ENCODE results near the gene PYCARD.
"Not testable (repeated sequence)": the region's sequence is repeated elsewhere in the genome, so short reads cannot be mapped to it uniquely, and the experiment has no call there.

Gene PYCARD

GRCh38 chr16:31213877-31214707 lies 11.5 kb upstream of the PYCARD start, which contains the start of gene TRIM72:
Gene TRIM72 (plus strand): TSS chr16:31214119. CDS start chr16:31214739, 620 bp downstream.
- Histone ChIP-seq H3K4me3 (ENCODE audit: low read length) (peak within 1 kb of the TSS; percentile 68), H3K9ac (ENCODE audit: low read length) (no peak within 1 kb of the TSS), H3K9me3 (ENCODE audit: control insufficient read depth, low read length) (no peaks in the 10 kb centered on the region), H3K4me1 (ENCODE audit: control insufficient read depth, insufficient read depth, low read length) (peaks cover 7% of the 10 kb centered on the region), H3K27me3 (replicated peaks; ENCODE audit: control insufficient read depth, insufficient read depth, low read length) (peaks cover 59% of the 10 kb centered on the region), H3K36me3 (ENCODE audit: control insufficient read depth, insufficient read depth, low read length, severe bottlenecking) (no peaks in the 10 kb centered on the region)
- no peak for DNase-seq (ENCODE audit: low read depth)

GRCh38 chr16:31213342-31213741 lies 10.8 kb upstream of the PYCARD start:
- Histone ChIP-seq H3K9me3 (ENCODE audit: control insufficient read depth, low read length) (no peaks in the 10 kb centered on the region), H3K27me3 (replicated peaks; ENCODE audit: control insufficient read depth, insufficient read depth, low read length) (peaks cover 53% of the 10 kb centered on the region), H3K4me1 (ENCODE audit: control insufficient read depth, insufficient read depth, low read length) (peaks cover 7% of the 10 kb centered on the region), H3K9ac (ENCODE audit: low read length) (no peak overlapping the region), H3K4me3 (ENCODE audit: low read length) (no peak overlapping the region), H3K36me3 (ENCODE audit: control insufficient read depth, insufficient read depth, low read length, severe bottlenecking) (no peaks in the 10 kb centered on the region)
- DNase-seq (ENCODE audit: low read depth): no peak

GRCh38 chr16:31206776-31207175 lies 4.2 kb upstream of the PYCARD start:
- Histone ChIP-seq H3K9ac (ENCODE audit: low read length) (no peak overlapping the region), H3K27me3 (replicated peaks; ENCODE audit: control insufficient read depth, insufficient read depth, low read length) (peaks cover 28% of the 10 kb centered on the region), H3K9me3 (ENCODE audit: control insufficient read depth, low read length) (no peaks in the 10 kb centered on the region), H3K4me1 (ENCODE audit: control insufficient read depth, insufficient read depth, low read length) (peaks cover under 1% of the 10 kb centered on the region), H3K4me3 (ENCODE audit: low read length) (no peak overlapping the region), H3K36me3 (ENCODE audit: control insufficient read depth, insufficient read depth, low read length, severe bottlenecking) (no peaks in the 10 kb centered on the region)
- no peak for DNase-seq (ENCODE audit: low read depth)

DNA sequence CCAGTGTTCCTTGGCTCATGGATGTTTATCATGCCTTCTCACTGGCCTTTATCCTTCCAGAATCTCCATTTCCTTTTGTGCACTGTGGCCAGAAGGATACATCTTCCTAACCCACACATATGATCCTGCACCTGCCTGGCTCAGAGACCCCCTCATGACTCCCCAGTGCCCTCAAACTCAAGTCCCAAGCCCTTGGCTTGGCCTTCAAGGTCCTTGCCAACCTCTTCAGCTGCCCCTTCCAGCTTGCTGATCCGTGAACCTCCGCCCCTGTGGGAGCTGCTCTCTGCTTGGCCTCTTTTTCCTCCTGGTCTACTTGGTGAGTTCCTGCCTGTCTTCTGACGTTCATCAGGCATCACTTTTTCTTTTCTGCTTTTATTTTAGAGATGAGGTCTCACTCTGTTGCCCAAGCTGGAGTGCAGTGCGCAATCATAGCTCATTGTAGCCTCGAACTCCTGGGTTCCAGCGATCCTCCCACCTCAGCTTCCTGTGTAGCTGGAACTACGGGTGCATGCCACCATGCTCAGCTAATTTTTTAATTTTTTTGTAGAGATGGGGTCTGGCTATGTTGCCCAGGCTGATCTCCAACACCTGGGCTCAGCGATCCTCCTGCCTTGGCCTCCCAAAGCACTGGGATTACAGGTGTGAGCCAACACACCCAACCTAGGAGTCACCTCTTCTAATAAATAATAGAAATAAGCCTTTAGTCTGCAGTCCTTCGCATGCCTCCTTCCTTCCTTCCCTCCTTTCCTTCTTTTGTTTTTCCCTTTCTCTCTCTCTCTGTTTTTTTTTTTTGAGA lies 2.5 kb upstream of the PYCARD start:
- no peak overlapping the region for H3K9ac ChIP-seq (ENCODE audit: low read length)
- H3K36me3 ChIP-seq (ENCODE audit: control insufficient read depth, insufficient read depth, low read length, severe bottlenecking): no peaks in the 10 kb centered on the region
- H3K27me3 ChIP-seq (replicated peaks; ENCODE audit: control insufficient read depth, insufficient read depth, low read length): peaks cover 25% of the 10 kb centered on the region
- H3K4me1 ChIP-seq (ENCODE audit: control insufficient read depth, insufficient read depth, low read length): peaks cover 16% of the 10 kb centered on the region
- no peaks in the 10 kb centered on the region for H3K9me3 ChIP-seq (ENCODE audit: control insufficient read depth, low read length)
- no peak overlapping the region for H3K4me3 ChIP-seq (ENCODE audit: low read length)
- no peak for DNase-seq (ENCODE audit: low read depth)

DNA sequence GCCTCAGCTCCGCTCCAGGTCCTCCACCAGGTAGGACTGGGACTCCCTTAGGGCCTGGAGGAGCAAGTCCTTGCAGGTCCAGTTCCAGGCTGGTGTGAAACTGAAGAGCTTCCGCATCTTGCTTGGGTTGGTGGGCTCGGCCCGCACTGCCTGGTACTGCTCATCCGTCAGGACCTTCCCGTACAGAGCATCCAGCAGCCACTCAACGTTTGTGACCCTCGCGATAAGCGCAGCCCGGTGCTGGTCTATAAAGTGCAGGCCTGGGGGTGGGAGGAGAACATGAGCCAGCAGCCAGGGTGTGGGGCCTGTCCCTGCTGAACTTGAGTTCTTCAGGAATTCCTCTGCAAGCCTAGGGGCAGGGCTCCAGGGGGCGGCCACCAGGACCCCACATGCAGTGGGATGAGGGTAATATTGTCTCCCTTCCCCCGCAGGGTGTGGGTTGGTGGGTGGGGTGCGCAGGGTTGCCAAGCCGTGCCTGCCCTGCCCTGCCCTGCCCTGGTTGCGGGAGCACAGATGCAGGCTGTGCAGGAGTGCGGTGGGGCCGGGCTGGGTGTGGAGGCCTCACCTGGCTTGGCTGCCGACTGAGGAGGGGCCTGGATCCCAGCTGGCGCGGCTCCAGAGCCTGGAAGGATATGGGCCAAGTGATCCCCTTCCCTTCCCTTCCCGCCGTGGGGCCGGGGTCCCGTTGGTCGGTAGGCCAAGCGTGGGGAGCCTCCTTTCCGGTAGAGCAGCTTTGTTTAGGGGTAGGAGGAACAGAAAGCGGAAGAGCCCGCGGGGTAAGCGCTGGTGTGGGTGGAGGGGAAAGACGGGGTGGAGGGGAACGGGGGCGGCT lies 762 bp downstream of the PYCARD start:
- Histone ChIP-seq H3K9me3 (ENCODE audit: control insufficient read depth, low read length) (no peaks in the 10 kb centered on the region), H3K4me1 (ENCODE audit: control insufficient read depth, insufficient read depth, low read length) (peaks cover 28% of the 10 kb centered on the region), H3K27me3 (replicated peaks; ENCODE audit: control insufficient read depth, insufficient read depth, low read length) (peaks cover 4% of the 10 kb centered on the region), H3K4me3 (ENCODE audit: low read length) (peak overlapping the region; percentile 84), H3K9ac (ENCODE audit: low read length) (peak overlapping the region; percentile 84), H3K36me3 (ENCODE audit: control insufficient read depth, insufficient read depth, low read length, severe bottlenecking) (peaks cover 11% of the 10 kb centered on the region)
- DNase-seq (ENCODE audit: low read depth): no peak

DNA sequence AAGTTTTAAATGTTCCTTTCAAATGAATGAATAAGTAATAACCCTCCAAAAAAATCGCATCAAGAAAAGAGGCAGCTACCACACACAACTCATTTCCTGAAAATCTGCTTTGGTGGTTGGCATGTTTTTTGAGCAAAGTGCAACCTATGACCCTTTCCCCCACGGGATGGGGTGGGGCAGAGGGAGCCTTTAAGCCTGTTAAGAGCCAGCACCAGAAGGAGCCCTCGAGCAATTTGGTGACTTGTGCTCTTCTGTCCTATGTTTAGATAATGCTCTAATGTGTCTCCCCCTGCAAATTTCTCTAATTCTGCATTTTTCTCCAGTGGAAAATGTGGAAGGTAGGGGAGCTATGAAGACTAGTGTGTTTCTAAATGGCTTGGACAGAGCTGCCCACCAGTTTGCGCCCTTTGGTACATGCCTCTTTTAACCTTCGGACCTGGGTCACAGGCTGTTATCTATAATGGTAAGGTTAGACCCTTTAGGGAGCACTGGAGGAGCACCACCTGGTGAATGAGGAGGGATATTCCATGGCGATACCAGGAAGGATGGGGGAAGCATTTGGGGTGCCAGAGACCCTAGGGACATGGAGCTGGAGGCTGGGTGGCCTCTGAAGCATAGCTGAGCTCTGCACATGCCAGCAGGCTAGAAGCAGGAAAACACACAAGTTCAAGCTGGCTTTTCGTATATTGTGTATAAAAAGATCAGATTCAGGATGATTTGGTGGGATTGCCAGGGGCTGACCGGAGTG lies 1.6 kb downstream of the PYCARD start:
- Histone ChIP-seq H3K9ac (ENCODE audit: low read length) (peak overlapping the region; percentile 84), H3K36me3 (ENCODE audit: control insufficient read depth, insufficient read depth, low read length, severe bottlenecking) (peaks cover 19% of the 10 kb centered on the region), H3K27me3 (replicated peaks; ENCODE audit: control insufficient read depth, insufficient read depth, low read length) (no peaks in the 10 kb centered on the region), H3K4me3 (ENCODE audit: low read length) (peak overlapping the region; percentile 84), H3K4me1 (ENCODE audit: control insufficient read depth, insufficient read depth, low read length) (peaks cover 28% of the 10 kb centered on the region), H3K9me3 (ENCODE audit: control insufficient read depth, low read length) (no peaks in the 10 kb centered on the region)
- peak; percentile 37 for DNase-seq (ENCODE audit: low read depth)

DNA sequence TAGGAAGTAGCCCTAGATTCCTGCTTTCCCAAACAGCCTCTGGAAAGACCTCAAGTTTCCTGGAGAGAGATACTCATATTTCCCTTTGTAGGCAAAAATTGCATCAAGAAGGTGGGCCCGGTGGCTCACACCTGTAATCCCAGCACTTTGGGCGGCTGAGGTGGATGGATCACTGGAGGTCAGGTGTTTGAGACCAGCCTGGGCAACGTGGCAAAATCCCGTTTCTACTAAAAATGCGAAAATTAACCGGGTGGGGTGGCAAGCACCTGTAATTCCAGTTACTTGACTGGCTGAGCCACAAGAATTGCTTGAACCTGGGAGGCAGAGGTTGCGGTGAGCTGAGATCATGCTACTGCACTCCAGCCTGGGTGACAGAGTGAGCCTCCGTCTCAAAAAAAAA lies 2.4 kb downstream of the PYCARD start:
- Histone ChIP-seq H3K4me1 (ENCODE audit: control insufficient read depth, insufficient read depth, low read length) (peaks cover 28% of the 10 kb centered on the region), H3K36me3 (ENCODE audit: control insufficient read depth, insufficient read depth, low read length, severe bottlenecking) (peaks cover 28% of the 10 kb centered on the region)
- not testable (repeated sequence) for H3K4me3 ChIP-seq (ENCODE audit: low read length); H3K9me3 ChIP-seq (ENCODE audit: control insufficient read depth, low read length); H3K9ac ChIP-seq (ENCODE audit: low read length); H3K27me3 ChIP-seq (replicated peaks; ENCODE audit: control insufficient read depth, insufficient read depth, low read length); DNase-seq (ENCODE audit: low read depth)

DNA sequence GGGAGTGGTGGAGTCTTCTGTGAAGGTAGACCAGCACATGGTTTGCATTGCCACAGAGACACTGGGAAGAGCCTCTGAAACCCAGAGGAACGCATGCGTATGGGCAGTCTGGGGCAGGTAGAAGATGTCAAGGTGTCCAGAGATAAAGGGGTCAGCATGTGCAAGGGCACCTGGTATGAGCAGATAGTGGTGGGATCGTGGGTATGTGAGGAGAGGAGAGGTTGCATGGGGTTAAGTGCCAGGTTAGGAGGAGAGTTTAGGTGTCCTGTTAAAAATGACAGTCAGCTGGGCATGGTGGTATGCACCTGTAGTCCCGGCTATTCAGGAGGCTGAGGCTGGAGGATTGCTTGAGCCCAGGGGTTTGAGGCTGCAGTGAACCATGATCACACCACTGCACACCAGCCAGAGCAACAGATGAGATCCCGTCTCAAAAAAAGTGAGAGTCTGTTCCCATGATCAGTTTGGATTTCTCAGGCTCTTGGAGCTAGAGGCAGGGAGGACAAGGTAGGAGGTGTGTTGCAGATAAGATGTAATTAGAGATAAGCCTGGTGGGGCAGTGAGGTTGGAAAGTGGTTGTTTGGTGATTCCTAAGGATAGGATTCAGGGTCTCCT lies 3.0 kb downstream of the PYCARD start:
- Histone ChIP-seq H3K27me3 (replicated peaks; ENCODE audit: control insufficient read depth, insufficient read depth, low read length) (no peaks in the 10 kb centered on the region), H3K4me1 (ENCODE audit: control insufficient read depth, insufficient read depth, low read length) (peaks cover 28% of the 10 kb centered on the region), H3K9ac (ENCODE audit: low read length) (no peak overlapping the region), H3K4me3 (ENCODE audit: low read length) (no peak overlapping the region), H3K36me3 (ENCODE audit: control insufficient read depth, insufficient read depth, low read length, severe bottlenecking) (peaks cover 34% of the 10 kb centered on the region), H3K9me3 (ENCODE audit: control insufficient read depth, low read length) (no peaks in the 10 kb centered on the region)
- no peak for DNase-seq (ENCODE audit: low read depth)

- no peak overlapping the region for H3K4me3 ChIP-seq (ENCODE audit: low read length)
- peaks cover 46% of the 10 kb centered on the region for H3K36me3 ChIP-seq (ENCODE audit: control insufficient read depth, insufficient read depth, low read length, severe bottlenecking)
- peak overlapping the region; percentile 16 for H3K9ac ChIP-seq (ENCODE audit: low read length)
- H3K9me3 ChIP-seq (ENCODE audit: control insufficient read depth, low read length): no peaks in the 10 kb centered on the region
- H3K27me3 ChIP-seq (replicated peaks; ENCODE audit: control insufficient read depth, insufficient read depth, low read length): no peaks in the 10 kb centered on the region
- H3K4me1 ChIP-seq (ENCODE audit: control insufficient read depth, insufficient read depth, low read length): peaks cover 28% of the 10 kb centered on the region
- DNase-seq (ENCODE audit: low read depth): no peak
Observed at GRCh38 chr16:31198207-31198882, 4.2 kb downstream of the PYCARD start.
